SK-N-SH (cell line): Measurements from ENCODE around the gene LIN7A.

Experiments used
- CTCF ChIP-seq: fragments of 200-600 bp; sonication (generic); IDR thresholded peaks from 2 replicates; pipeline ENCODE4 v1.6.1; 2017; ENCODE audit warnings: antibody characterized with exemption, mild to moderate bottlenecking, moderate library complexity
- ELF1 ChIP-seq: IDR thresholded peaks from 2 replicates; pipeline ENCODE4 v1.4.0; 2012
- EZH2phosphoT487 ChIP-seq: fragments of 200-600 bp; sonication (generic); IDR thresholded peaks from 2 replicates; pipeline ENCODE4 v1.6.1; 2017; ENCODE audit warnings: low read depth, mixed run types, mild to moderate bottlenecking, antibody characterized with exemption, moderate library complexity, borderline replicate concordance
- FOSL2 ChIP-seq: IDR thresholded peaks from 2 replicates; pipeline ENCODE4 v1.4.0; 2012; ENCODE audit warnings: low read depth, mild to moderate bottlenecking, moderate library complexity, borderline replicate concordance
- IRF3 ChIP-seq: fragments of 150-350 bp; IDR thresholded peaks from 2 replicates; pipeline ENCODE4 v1.6.1; 2016; ENCODE audit warnings: mild to moderate bottlenecking, low read depth, low read length
- JUND ChIP-seq: IDR thresholded peaks from 2 replicates; pipeline ENCODE4 v1.4.0; 2012
- NFIC ChIP-seq: IDR thresholded peaks from 2 replicates; pipeline ENCODE4 v1.4.0; 2012; ENCODE audit warnings: borderline replicate concordance
- POLR2AphosphoS5 ChIP-seq: IDR thresholded peaks from 2 replicates; pipeline ENCODE4 v1.6.1; 2012; ENCODE audit warnings: low read depth, low read length
- REST ChIP-seq: IDR thresholded peaks from 2 replicates; pipeline ENCODE4 v1.6.1; 2012; ENCODE audit warnings: mild to moderate bottlenecking, low read depth, low read length, moderate library complexity
- RFX5 ChIP-seq: IDR thresholded peaks from 2 replicates; pipeline ENCODE4 v1.6.1; 2012; ENCODE audit warnings: mild to moderate bottlenecking, improper control_type of control experiment, low read length
- SMC3 ChIP-seq: IDR thresholded peaks from 2 replicates; pipeline ENCODE4 v1.6.1; 2012; ENCODE audit warnings: low read depth, low read length, improper control_type of control experiment
- TAF1 ChIP-seq: IDR thresholded peaks from 2 replicates; pipeline ENCODE4 v1.6.1; 2012; ENCODE audit warnings: low read depth, mild to moderate bottlenecking, low read length, moderate library complexity, borderline replicate concordance
- YY1 ChIP-seq: IDR thresholded peaks from 2 replicates; pipeline ENCODE4 v1.4.0; 2012; ENCODE audit warnings: low read depth, mild to moderate bottlenecking

GRCh38 chr12:80938397-80938796, 663 bp upstream of the LIN7A start:
- TF ChIP-seq CTCF (no peak), YY1 (no peak), TAF1 (no peak), ELF1 (no peak), FOSL2 (no peak), IRF3 (no peak), JUND (no peak), REST (no peak), EZH2phosphoT487 (no peak), RFX5 (no peak), NFIC (no peak), SMC3 (no peak), POLR2AphosphoS5 (no peak)
